IMR-90 (cell line): ENCODE measurements around the gene SLC39A11. TPM values are rescaled to one million over a fixed set of nuclear protein-coding genes. Genes with fewer than 3 reads are reported as not detected.

Source experiments
- ATAC-seq: fragments of 200-7000 bp; cut with Tn5 transposase; 2 replicates; pipeline ENCODE4 v1.9.1; 2020; ENCODE audit warnings: low read depth, mild to moderate bottlenecking, moderate library complexity
- BruUV-seq: library from RNA; stranded (reverse); fragments of 400-500 nt; replicated peaks from 2 replicates; lab custom pipeline; 2021; lab: Mats Ljungman, UMichigan
- CTCF ChIA-PET: fragments of 300-600 bp; formaldehyde crosslinking; extraction: SDS; loops from one replicate; lab custom pipeline; 2021; ENCODE audit warnings: antibody characterized with exemption; lab: Yijun Ruan, JAX
- POLR2A ChIA-PET: fragments of 300-600 bp; sonication (Branson Sonifier 250); formaldehyde crosslinking; loops from one replicate; lab custom pipeline; 2022; ENCODE audit warnings: antibody characterized with exemption; ENCODE audit not compliant: unreplicated experiment; lab: Charles Lee
- DNase-seq: peaks from one replicate; pipeline ENCODE4 v3.0.0; 2013
- H2AFZ ChIP-seq: replicated peaks from 2 replicates; pipeline ENCODE3; 2013; ENCODE audit warnings: low read length, mild to moderate bottlenecking; ENCODE audit not compliant: poor library complexity
- H2AK5ac ChIP-seq: 2 replicates; pipeline ENCODE4 v1.6.1; 2013; ENCODE audit warnings: low read depth, low read length, inconsistent platforms
- H2AK9ac ChIP-seq: replicated peaks from 2 replicates; pipeline ENCODE3; 2013; ENCODE audit warnings: mild to moderate bottlenecking, low read depth, low read length, moderate library complexity; ENCODE audit not compliant: poor library complexity
- H2BK120ac ChIP-seq: 2 replicates; pipeline ENCODE4 v1.6.1; 2013; ENCODE audit warnings: low read depth, low read length, inconsistent platforms
- H2BK15ac ChIP-seq: 3 replicates; pipeline ENCODE4 v1.6.1; 2013; ENCODE audit warnings: low read depth, low read length, inconsistent platforms
- H2BK20ac ChIP-seq: 2 replicates; pipeline ENCODE4 v1.6.1; 2013; ENCODE audit warnings: low read depth, mild to moderate bottlenecking, inconsistent platforms, low read length, moderate library complexity
- H2BK5ac ChIP-seq: 2 replicates; pipeline ENCODE4 v1.6.1; 2013; ENCODE audit warnings: mild to moderate bottlenecking, low read depth, low read length, inconsistent platforms; ENCODE audit not compliant: poor library complexity, severe bottlenecking
- H3K14ac ChIP-seq: replicated peaks from 2 replicates; pipeline ENCODE4 v1.6.1; 2013; ENCODE audit warnings: low read depth, low read length, inconsistent platforms
- H3K18ac ChIP-seq: 2 replicates; pipeline ENCODE4 v1.6.1; 2013; ENCODE audit warnings: low read depth, low read length, control low read depth
- H3K23ac ChIP-seq: 2 replicates; pipeline ENCODE4 v1.6.1; 2013; ENCODE audit warnings: low read depth, low read length, inconsistent platforms
- H3K27ac ChIP-seq: 2 replicates; pipeline ENCODE4 v1.5.1; 2013; ENCODE audit warnings: mild to moderate bottlenecking, control low read depth, low read length; ENCODE audit not compliant: insufficient read depth
- H3K27me3 ChIP-seq: 2 replicates; pipeline ENCODE4 v1.6.1; 2013; ENCODE audit warnings: low read length; ENCODE audit not compliant: control insufficient read depth, insufficient read depth
- H3K36me3 ChIP-seq: 2 replicates; pipeline ENCODE4 v1.6.1; 2013; ENCODE audit warnings: low read length, mixed read lengths; ENCODE audit not compliant: control insufficient read depth, insufficient read depth
- H3K4ac ChIP-seq: 2 replicates; pipeline ENCODE4 v1.6.1; 2013; ENCODE audit warnings: low read depth, low read length, inconsistent platforms
- H3K4me1 ChIP-seq: 2 replicates; pipeline ENCODE4 v1.6.1; 2013; ENCODE audit warnings: low read length, mixed read lengths; ENCODE audit not compliant: control insufficient read depth, insufficient read depth
- H3K4me2 ChIP-seq: 2 replicates; pipeline ENCODE4 v1.6.1; 2013; ENCODE audit warnings: low read depth, mild to moderate bottlenecking, control low read depth, low read length, moderate library complexity
- H3K4me3 ChIP-seq: 2 replicates; pipeline ENCODE4 v1.5.1; 2013; ENCODE audit warnings: low read depth, mild to moderate bottlenecking, control low read depth, low read length, moderate library complexity; ENCODE audit not compliant: insufficient read depth
- H3K56ac ChIP-seq: 2 replicates; pipeline ENCODE4 v1.6.1; 2013; ENCODE audit warnings: low read length, inconsistent platforms; ENCODE audit not compliant: insufficient read depth; ENCODE audit errors: extremely low read depth
- H3K79me1 ChIP-seq, 2 experiments: 2 replicates each; pipeline ENCODE4 v1.6.1; 2013; ENCODE audit warnings: low read length in 2 of 2, inconsistent platforms in 1 of 2, low read depth in 1 of 2
- H3K9ac ChIP-seq: 2 replicates; pipeline ENCODE4 v1.6.1; 2013; ENCODE audit warnings: low read depth, low read length, control low read depth
- H3K9me1 ChIP-seq: 2 replicates; pipeline ENCODE4 v1.6.1; 2013; ENCODE audit warnings: low read length, inconsistent platforms; ENCODE audit not compliant: insufficient read depth
- H3K9me3 ChIP-seq: 2 replicates; pipeline ENCODE4 v1.6.1; 2013; ENCODE audit warnings: low read length; ENCODE audit not compliant: control insufficient read depth, insufficient read depth
- H4K20me1 ChIP-seq: 2 replicates; pipeline ENCODE4 v1.6.1; 2013; ENCODE audit warnings: low read length, inconsistent platforms; ENCODE audit not compliant: insufficient read depth
- H4K5ac ChIP-seq: 2 replicates; pipeline ENCODE4 v1.6.1; 2013; ENCODE audit warnings: mild to moderate bottlenecking, low read depth, low read length, control low read depth
- H4K8ac ChIP-seq, 2 experiments: 2 replicates each; pipeline ENCODE4 v1.6.1; 2013; ENCODE audit warnings: low read depth in 2 of 2, low read length in 2 of 2, control low read depth in 1 of 2, inconsistent platforms in 1 of 2
- H4K91ac ChIP-seq: 2 replicates; pipeline ENCODE4 v1.6.1; 2013; ENCODE audit warnings: low read depth, low read length, inconsistent platforms; ENCODE audit not compliant: insufficient read depth
- BHLHE40 ChIP-seq: fragments of 150-350 bp; IDR thresholded peaks from 2 replicates; pipeline ENCODE4 v1.6.1; 2016; ENCODE audit warnings: mild to moderate bottlenecking, low read depth, low read length
- CTCF ChIP-seq: conservative IDR thresholded peaks from 2 replicates; pipeline ENCODE4 v1.5.1; 2012; ENCODE audit warnings: mild to moderate bottlenecking, low read depth, low read length, improper control_type of control experiment
- ELK1 ChIP-seq: fragments of 150-350 bp; IDR thresholded peaks from 2 replicates; pipeline ENCODE4 v1.6.1; 2016; ENCODE audit warnings: low read depth, mild to moderate bottlenecking, low read length, moderate library complexity, borderline replicate concordance
- FOS ChIP-seq: fragments of 150-350 bp; IDR thresholded peaks from 2 replicates; pipeline ENCODE4 v1.6.1; 2016; ENCODE audit warnings: low read depth, low read length
- MAFK ChIP-seq: IDR thresholded peaks from 2 replicates; pipeline ENCODE4 v1.6.1; 2012; ENCODE audit warnings: low read depth, low read length, improper control_type of control experiment
- MAZ ChIP-seq: IDR thresholded peaks from 2 replicates; pipeline ENCODE4 v1.6.1; 2012; ENCODE audit warnings: low read depth, mild to moderate bottlenecking, low read length, improper control_type of control experiment, moderate library complexity, borderline replicate concordance
- MXI1 ChIP-seq: IDR thresholded peaks from 2 replicates; pipeline ENCODE4 v1.6.1; 2012; ENCODE audit warnings: low read depth, mild to moderate bottlenecking, low read length, moderate library complexity, borderline replicate concordance
- NFE2L2 ChIP-seq: fragments of 150-350 bp; IDR thresholded peaks from 2 replicates; pipeline ENCODE4 v1.6.1; 2016; ENCODE audit warnings: low read depth, mild to moderate bottlenecking, low read length
- POLR2A ChIP-seq: IDR thresholded peaks from 2 replicates; pipeline ENCODE4 v1.6.1; 2012; ENCODE audit warnings: mild to moderate bottlenecking, low read depth, low read length
- RAD21 ChIP-seq: IDR thresholded peaks from 2 replicates; pipeline ENCODE4 v1.6.1; 2012; ENCODE audit warnings: low read length, improper control_type of control experiment
- RCOR1 ChIP-seq: IDR thresholded peaks from 2 replicates; pipeline ENCODE4 v1.6.1; 2012; ENCODE audit warnings: mild to moderate bottlenecking, low read length, improper control_type of control experiment; ENCODE audit not compliant: insufficient replicate concordance
- RFX5 ChIP-seq: IDR thresholded peaks from 2 replicates; pipeline ENCODE4 v1.8.0; 2012; ENCODE audit warnings: low read depth, mild to moderate bottlenecking, low read length, moderate library complexity
- USF2 ChIP-seq: fragments of 150-350 bp; IDR thresholded peaks from 2 replicates; pipeline ENCODE4 v1.6.1; 2017; ENCODE audit warnings: mild to moderate bottlenecking, antibody characterized with exemption, low read length, low read depth
- WGBS, 2 experiments: methylation state at CpG; one replicate each; pipeline versions ENCODE4 v1.1.5 to v1.1.7; 2013; ENCODE audit warnings: missing lambda C conversion rate in 2 of 2; ENCODE audit not compliant: insufficient read length in 1 of 2; ENCODE audit errors: extremely low coverage in 2 of 2; 5-methylcytosine and 5-hydroxymethylcytosine counted together
- dilution Hi-C: fragments of 300-500 bp; cut with HindIII; formaldehyde crosslinking; loops from one replicate; pipeline ENCODE4 v1.14.3; 2018; ENCODE audit warnings: low sequenced_read_pairs; ENCODE audit not compliant: unreplicated experiment
- in situ Hi-C: fragments of 300-500 bp; cut with MboI; formaldehyde crosslinking; loops from 3 replicates; pipeline ENCODE4 v1.14.3; 2019; ENCODE audit warnings: low sequenced_read_pairs, inconsistent platforms, mixed read lengths
- intact Hi-C: fragments of 100-400 bp; cut with micrococcal nuclease; formaldehyde crosslinking; loops from 2 replicates; pipeline ENCODE4 v1.10.0; 2022
- polyA plus RNA-seq, 3 experiments: library from polyadenylated mRNA; depleted of rRNA; stranded (reverse); fragments of >200 nt; gene quantifications; 2 replicates each; pipeline ENCODE4 v1.2.3, GENCODE V29; 2012; ENCODE audit warnings: low replicate concordance in 1 of 3
- total RNA-seq: library from RNA; depleted of rRNA; stranded (reverse); fragments of >200 nt; gene quantifications from 2 replicates; pipeline ENCODE4 v1.2.3, GENCODE V29; 2012

The SLC39A11 gene
- total and polyA plus RNA-seq, 2 of the 4 experiments (the other 2 are of a cell fraction) = 8.8 to 14.3 TPM

- no peak overlapping the region for H3K14ac ChIP-seq
- H2BK120ac ChIP-seq = no peak overlapping the region
- H3K27me3 ChIP-seq = no peaks in the 10 kb centered on the region
- no CpG with 5 or more reads among the region's 3 CpGs for WGBS, 2 experiments
- no peaks in the 10 kb centered on the region for H4K20me1 ChIP-seq
- H4K91ac ChIP-seq = no peak overlapping the region
- H3K4me2 ChIP-seq = no peak overlapping the region
- dilution Hi-C loops = no loop called here
- no peak overlapping the region for H2BK15ac ChIP-seq
- H3K79me1 ChIP-seq = no peaks in the 10 kb centered on the region; a peak in 1 of 4 replicates
- no peak for ATAC-seq
- intact Hi-C loops = no loop called here
- 0 out of 2 replicates have a peak, but pooled peaks cover 1% of the 10 kb centered on the region for H3K36me3 ChIP-seq
- no peak overlapping the region for H3K4me3 ChIP-seq
- TF ChIP-seq RAD21 (no peak), FOS (no peak), USF2 (no peak), CTCF (no peak), MXI1 (no peak), NFE2L2 (no peak), ELK1 (no peak), RCOR1 (no peak), BHLHE40 (no peak), RFX5 (no peak), MAFK (no peak), MAZ (no peak), POLR2A (no peak)
- in situ Hi-C loops = no loop called here
- H3K18ac ChIP-seq = no peak overlapping the region
- no peak overlapping the region for H2BK20ac ChIP-seq
- no peak overlapping the region for H2AFZ ChIP-seq
- H3K56ac ChIP-seq = no peak overlapping the region
- H3K9ac ChIP-seq = no peak overlapping the region
- POLR2A ChIA-PET = no interaction called here
- CTCF ChIA-PET = interaction anchor here (0.9 kb wide), 1 partner anchor 10 kb away, joined by 4 read pairs; no protein-coding TSS in a partner anchor
- H2AK9ac ChIP-seq = no peak overlapping the region
- H3K9me1 ChIP-seq = peaks cover 2% of the 10 kb centered on the region; the same call in 1 of the 2 replicates
- no peak overlapping the region for H2BK5ac ChIP-seq
- H3K9me3 ChIP-seq = no peaks in the 10 kb centered on the region
- no peak overlapping the region for H4K5ac ChIP-seq
- H3K27ac ChIP-seq = no peak overlapping the region
- DNase-seq = no peak
- H4K8ac ChIP-seq = no peak overlapping the region
- no peak overlapping the region for H3K23ac ChIP-seq
- H3K4ac ChIP-seq = no peak overlapping the region
- BruUV-seq = no TSS peak
- no peaks in the 10 kb centered on the region for H3K4me1 ChIP-seq
- H2AK5ac ChIP-seq = no peak overlapping the region
Measured at GRCh38 chr17:72946156-72946555, 146.3 kb downstream of the SLC39A11 start.
